BLaER1 treated with 17β-estradiol and CSF1 and Interleukin-3, amounts not matched to agents 10 nM and 100 nM (cell line): ENCODE results near the gene SLC30A2.

Source experiments
- H3K27ac ChIP-seq, 11 experiments: shearing (Covaris generic); formaldehyde crosslinking; 2 replicates each; pipeline ENCODE4 v1.8.1; 2022
- H3K27me3 ChIP-seq, 11 experiments: shearing (Covaris generic); formaldehyde crosslinking; 2 replicates each; pipeline ENCODE4 v1.8.1; 2022
- H3K36me3 ChIP-seq, 11 experiments: shearing (Covaris generic); formaldehyde crosslinking; 2 replicates each; pipeline ENCODE4 v1.8.1; 2022
- H3K4me1 ChIP-seq, 10 experiments: shearing (Covaris generic); formaldehyde crosslinking; 2 replicates each; pipeline ENCODE4 v1.8.1; 2022
- H3K4me2 ChIP-seq, 11 experiments: shearing (Covaris generic); formaldehyde crosslinking; 2 replicates each; pipeline ENCODE4 v1.8.1; 2022
- H3K4me3 ChIP-seq, 10 experiments: shearing (Covaris generic); formaldehyde crosslinking; 2 replicates each; pipeline ENCODE4 v1.8.1; 2022
- H3K9ac ChIP-seq, 11 experiments: shearing (Covaris generic); formaldehyde crosslinking; 2 replicates each; pipeline ENCODE4 v1.8.1; 2022
- H3K9me3 ChIP-seq, 11 experiments: shearing (Covaris generic); formaldehyde crosslinking; replicated peaks in 1 of 11; 2 replicates each; pipeline ENCODE4 v1.8.1; 2022
- H4K20me1 ChIP-seq, 11 experiments: shearing (Covaris generic); formaldehyde crosslinking; 2 replicates each; pipeline ENCODE4 v1.8.1; 2022
- Cebpa-rat ChIP-seq, 11 experiments: shearing (Covaris generic); IDR thresholded peaks; 2 replicates each; pipeline ENCODE4 v1.8.1; 2022

SLC30A2 gene

GRCh38 chr1:26044971-26045721, 772 bp downstream of the SLC30A2 start:
- no peak overlapping the region for H3K9ac ChIP-seq
- peaks cover 0 to 9% (median 0%) of the 10 kb centered on the region in 10 experiments; a peak in 3 of 20 replicates for H3K4me1 ChIP-seq
- no peak for TF ChIP-seq Cebpa-rat (IDR thresholded peaks at IDR 0.05)
- no peaks in the 10 kb centered on the region for H3K9me3 ChIP-seq
- H3K36me3 ChIP-seq, result no peaks in the 10 kb centered on the region
- no peak overlapping the region for H3K27ac ChIP-seq
- peaks cover 51 to 81% (median 70%) of the 10 kb centered on the region in 11 experiments for H3K27me3 ChIP-seq
- H3K4me2 ChIP-seq, result no peak overlapping the region
- H3K4me3 ChIP-seq, result no peak overlapping the region
- peaks cover 0 to 16% (median 0%) of the 10 kb centered on the region in 11 experiments; a peak in 6 of 22 replicates for H4K20me1 ChIP-seq

- TF ChIP-seq Cebpa-rat (IDR thresholded peaks at IDR 0.05), result no peak
- no peaks in the 10 kb centered on the region for H3K9me3 ChIP-seq
- no peak overlapping the region for H3K4me2 ChIP-seq
- H4K20me1 ChIP-seq, result peaks cover 0 to 16% (median 0%) of the 10 kb centered on the region in 11 experiments; a peak in 6 of 22 replicates
- peaks cover 0 to 5% (median 2%) of the 10 kb centered on the region in 10 experiments; a peak in 7 of 20 replicates for H3K4me1 ChIP-seq
- H3K36me3 ChIP-seq, result no peaks in the 10 kb centered on the region
- H3K4me3 ChIP-seq, result no peak overlapping the region
- H3K27me3 ChIP-seq, result peaks cover 51 to 75% (median 66%) of the 10 kb centered on the region in 11 experiments
- H3K27ac ChIP-seq, result no peak overlapping the region
- H3K9ac ChIP-seq, result no peak overlapping the region
These were observed 1.5 kb downstream of the SLC30A2 start for GRCh38 chr1:26044414-26044813.

DNA sequence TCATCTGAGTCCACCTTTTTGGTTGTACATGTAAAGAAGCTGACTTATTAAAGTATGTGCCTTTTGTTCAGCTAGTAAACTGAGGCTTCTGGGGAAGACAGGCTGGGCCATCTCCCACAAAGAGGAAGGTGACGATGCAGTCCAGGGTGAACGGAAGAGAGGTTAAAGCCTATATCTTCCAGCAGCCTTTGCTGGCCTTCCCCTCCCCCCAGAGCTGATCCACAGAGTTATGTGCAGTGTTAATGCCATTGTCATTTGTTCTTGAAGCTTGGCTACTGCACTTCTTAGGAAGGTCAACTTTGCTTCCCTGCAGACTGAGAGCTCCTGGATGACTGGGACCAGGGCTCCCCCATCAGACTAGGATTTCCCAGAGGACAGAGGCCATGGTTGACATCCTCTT, 2.2 kb downstream of the SLC30A2 start:
- Histone ChIP-seq H3K27ac (no peak overlapping the region), H3K4me1 (peaks cover 0 to 5% (median 0%) of the 10 kb centered on the region in 10 experiments; a peak in 4 of 20 replicates), H4K20me1 (peaks cover 0 to 16% (median 0%) of the 10 kb centered on the region in 11 experiments; a peak in 6 of 22 replicates), H3K9me3 (no peaks in the 10 kb centered on the region), H3K27me3 (peaks cover 49 to 69% (median 61%) of the 10 kb centered on the region in 11 experiments), H3K4me2 (no peak overlapping the region), H3K4me3 (no peak overlapping the region), H3K36me3 (no peaks in the 10 kb centered on the region), H3K9ac (no peak overlapping the region)
- TF ChIP-seq Cebpa-rat (IDR thresholded peaks at IDR 0.05), result no peak

- no peak for TF ChIP-seq Cebpa-rat (IDR thresholded peaks at IDR 0.05)
- no peak overlapping the region for H3K4me2 ChIP-seq
- H3K9ac ChIP-seq, result no peak overlapping the region
- H3K9me3 ChIP-seq, result no peaks in the 10 kb centered on the region
- peaks cover 31 to 51% (median 43%) of the 10 kb centered on the region in 11 experiments for H3K27me3 ChIP-seq
- H3K4me1 ChIP-seq, result peaks cover 0 to 17% (median 4%) of the 10 kb centered on the region in 10 experiments; a peak in 8 of 20 replicates
- no peaks in the 10 kb centered on the region for H3K36me3 ChIP-seq
- no peak overlapping the region for H3K4me3 ChIP-seq
- H4K20me1 ChIP-seq, result peaks cover 0 to 16% (median 0%) of the 10 kb centered on the region in 11 experiments; a peak in 6 of 22 replicates
- H3K27ac ChIP-seq, result no peak overlapping the region
These were observed 3.9 kb downstream of the SLC30A2 start for GRCh38 chr1:26041978-26042377.

GRCh38 chr1:26041401-26041800, 4.5 kb downstream of the SLC30A2 start:
- no peak overlapping the region for H3K27ac ChIP-seq
- no peak overlapping the region for H3K9ac ChIP-seq
- H3K27me3 ChIP-seq, result peaks cover 25 to 45% (median 37%) of the 10 kb centered on the region in 11 experiments
- no peak overlapping the region for H3K4me2 ChIP-seq
- peaks cover 2 to 23% (median 9%) of the 10 kb centered on the region in 10 experiments for H3K4me1 ChIP-seq
- no peak overlapping the region for H3K4me3 ChIP-seq
- peaks cover 0 to 14% (median 0%) of the 10 kb centered on the region in 11 experiments; a peak in 6 of 22 replicates for H4K20me1 ChIP-seq
- H3K36me3 ChIP-seq, result no peaks in the 10 kb centered on the region
- H3K9me3 ChIP-seq, result no peaks in the 10 kb centered on the region
- TF ChIP-seq Cebpa-rat (IDR thresholded peaks at IDR 0.05), result no peak

GRCh38 chr1:26038904-26039303, 7.0 kb downstream of the SLC30A2 start:
- no peak overlapping the region for H3K4me2 ChIP-seq
- H3K4me3 ChIP-seq, result no peak overlapping the region
- H3K9me3 ChIP-seq, result no peaks in the 10 kb centered on the region
- TF ChIP-seq Cebpa-rat (IDR thresholded peaks at IDR 0.05), result no peak
- no peaks in the 10 kb centered on the region for H3K36me3 ChIP-seq
- no peak overlapping the region for H3K27ac ChIP-seq
- H3K4me1 ChIP-seq, result peaks cover 13 to 35% (median 21%) of the 10 kb centered on the region in 10 experiments
- no peak overlapping the region for H3K9ac ChIP-seq
- H3K27me3 ChIP-seq, result peaks cover 6 to 30% (median 13%) of the 10 kb centered on the region in 11 experiments; a peak in 20 of 22 replicates
- peaks cover 0 to 3% (median 0%) of the 10 kb centered on the region in 11 experiments; a peak in 1 of 22 replicates for H4K20me1 ChIP-seq

DNA sequence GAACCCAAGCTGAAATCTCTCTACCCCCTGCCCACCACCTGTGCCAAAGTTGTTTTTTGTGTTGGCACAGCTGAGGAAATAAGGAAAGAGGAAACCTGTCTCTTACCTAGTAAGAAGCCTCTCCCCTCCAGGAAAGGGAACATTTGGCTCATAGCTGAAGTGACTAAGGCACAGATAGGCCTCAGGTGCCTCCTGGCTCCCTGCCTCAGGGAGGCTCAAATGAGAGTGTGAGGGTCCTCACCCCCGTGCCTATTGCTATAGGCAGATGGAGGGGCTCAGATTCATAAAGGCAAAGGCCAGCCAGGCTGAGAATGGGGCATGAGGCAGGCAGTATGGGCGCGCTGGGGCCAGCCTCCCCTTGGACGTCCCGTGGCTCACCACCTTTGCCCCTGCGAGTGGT, 7.4 kb downstream of the SLC30A2 start:
- Histone ChIP-seq H3K9ac (no peak overlapping the region), H3K36me3 (no peaks in the 10 kb centered on the region), H3K4me2 (peak overlapping the region in 3 of 11 experiments; percentile 1 to 18 (median 3); a peak in 2 of 22 replicates), H4K20me1 (no peaks in the 10 kb centered on the region), H3K27ac (no peak overlapping the region), H3K9me3 (no peaks in the 10 kb centered on the region), H3K27me3 (peaks cover 1 to 25% (median 9%) of the 10 kb centered on the region in 11 experiments; a peak in 14 of 22 replicates), H3K4me1 (peaks cover 13 to 35% (median 21%) of the 10 kb centered on the region in 10 experiments), H3K4me3 (no peak overlapping the region)
- no peak for TF ChIP-seq Cebpa-rat (IDR thresholded peaks at IDR 0.05)

DNA sequence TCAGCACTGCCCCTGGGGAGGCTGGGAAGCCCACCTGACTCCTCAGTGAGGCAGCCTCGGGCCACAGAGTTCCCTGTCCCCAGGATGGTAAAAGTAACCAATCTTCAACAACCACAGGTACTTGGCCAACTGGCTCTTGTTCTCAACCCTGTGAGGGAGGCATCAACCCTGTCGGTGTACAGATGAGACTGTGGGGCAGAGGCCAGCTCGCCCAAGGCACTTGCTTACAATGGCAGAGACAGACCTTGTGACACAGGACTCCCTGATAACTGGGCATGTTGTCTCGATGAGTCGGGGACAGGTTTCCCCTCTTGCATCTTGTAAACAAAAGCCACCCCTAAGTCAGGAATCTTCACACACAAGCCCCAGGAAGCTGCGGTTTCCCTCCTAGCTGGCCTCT, 8.0 kb downstream of the SLC30A2 start:
- peaks cover 13 to 35% (median 21%) of the 10 kb centered on the region in 10 experiments for H3K4me1 ChIP-seq
- H3K36me3 ChIP-seq, result no peaks in the 10 kb centered on the region
- 0 out of 22 replicates have a peak overlapping the region, but pooled peaks of 1 of the 11 experiments have one; percentile 32 for H3K9ac ChIP-seq
- H3K27me3 ChIP-seq, result peaks cover 0 to 20% (median 3%) of the 10 kb centered on the region in 11 experiments; a peak in 10 of 22 replicates
- peak overlapping the region in 4 of 11 experiments; percentile 1 to 30 (median 10); a peak in 3 of 22 replicates for H3K4me2 ChIP-seq
- H3K4me3 ChIP-seq, result no peak overlapping the region
- no peaks in the 10 kb centered on the region for H4K20me1 ChIP-seq
- TF ChIP-seq Cebpa-rat (IDR thresholded peaks at IDR 0.05), result no peak
- no peak overlapping the region for H3K27ac ChIP-seq
- H3K9me3 ChIP-seq, result no peaks in the 10 kb centered on the region

DNA sequence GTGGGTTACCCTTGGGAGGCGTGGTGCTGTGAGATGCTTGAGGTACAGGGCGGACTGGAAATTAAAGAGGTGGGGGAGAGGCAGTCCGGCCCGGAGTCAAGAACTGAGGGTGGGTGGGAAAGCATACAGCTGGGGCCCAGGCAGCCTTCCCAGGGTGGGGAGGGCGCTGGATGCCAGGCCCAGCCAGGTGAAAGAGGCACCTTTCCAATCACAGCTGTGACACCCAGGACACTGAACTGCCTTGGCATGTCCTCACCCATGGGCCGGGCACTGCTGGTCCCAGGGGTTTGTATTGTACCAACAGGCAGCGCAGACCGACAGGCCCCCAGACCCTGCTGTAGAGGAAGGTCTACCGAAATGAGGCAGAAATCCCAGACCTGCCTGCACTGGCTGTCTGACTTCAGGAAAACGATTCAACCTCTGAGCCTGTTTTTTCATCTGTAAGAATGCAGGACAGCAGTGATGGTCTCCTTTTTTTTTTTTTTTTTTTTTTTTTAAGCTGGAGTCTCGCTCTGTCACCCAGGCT, 9.1 kb downstream of the SLC30A2 start:
- no peaks in the 10 kb centered on the region for H3K36me3 ChIP-seq
- TF ChIP-seq Cebpa-rat (IDR thresholded peaks at IDR 0.05), result no peak
- peaks cover 0 to 10% (median 0%) of the 10 kb centered on the region in 11 experiments; a peak in 6 of 22 replicates for H3K27me3 ChIP-seq
- no peaks in the 10 kb centered on the region for H4K20me1 ChIP-seq
- peak overlapping the region in 4 of 11 experiments; percentile 7 to 77 (median 75); a peak in 5 of 22 replicates for H3K9ac ChIP-seq
- H3K4me2 ChIP-seq, result peak overlapping the region; percentile 90 to 99 (median 95)
- no peaks in the 10 kb centered on the region for H3K9me3 ChIP-seq
- peak overlapping the region in 1 of 10 experiments; percentile 83; a peak in 1 of 20 replicates for H3K4me3 ChIP-seq
- peaks cover 13 to 35% (median 21%) of the 10 kb centered on the region in 10 experiments for H3K4me1 ChIP-seq
- H3K27ac ChIP-seq, result no peak overlapping the region
